Upper lobe of left lung (tissue), 6 donors: ENCODE results near the gene RBM4. TPM values are rescaled to one million over a fixed set of nuclear protein-coding genes. Genes with fewer than 3 reads are reported as not detected.

Experiments
- ATAC-seq, 2 donors: fragments of 200-7000 bp; cut with Tn5 transposase; one replicate each; pipeline ENCODE4 v1.9.1; 2022; ENCODE audit warnings: mild to moderate bottlenecking in 2 of 2, moderate library complexity in 2 of 2; ENCODE audit not compliant: low FRiP score in 2 of 2
- DNase-seq, 2 donors: peaks; one replicate each; pipeline ENCODE4 v3.0.0-alpha.2; 2019 to 2020
- H3K27ac ChIP-seq, 4 donors: fragments of 200-600 bp; sonication (generic); one replicate each; pipeline ENCODE4 v1.5.1; 2016 to 2019
- H3K27me3 ChIP-seq, 4 donors: fragments of 200-600 bp; sonication (generic); one replicate each; pipeline ENCODE4 v1.5.1; 2017 to 2019
- H3K36me3 ChIP-seq, 4 donors: fragments of 200-600 bp; sonication (generic); one replicate each; pipeline ENCODE4 v1.5.1; 2016 to 2019
- H3K4me1 ChIP-seq, 4 donors: fragments of 200-600 bp; sonication (generic); one replicate each; pipeline ENCODE4 v1.5.1; 2018 to 2019
- H3K4me3 ChIP-seq, 4 donors: fragments of 200-600 bp; sonication (generic); one replicate each; pipeline ENCODE4 v1.5.1; 2017 to 2019; ENCODE audit warnings: mild to moderate bottlenecking in 2 of 4, moderate library complexity in 1 of 4
- H3K9me3 ChIP-seq, 4 donors: fragments of 200-600 bp; sonication (generic); one replicate each; pipeline ENCODE4 v1.5.1; 2018 to 2019
- EP300 ChIP-seq, 4 donors: sonication (generic); formaldehyde crosslinking; IDR thresholded peaks; one replicate each; pipeline ENCODE4 v1.5.1; 2017; ENCODE audit warnings: antibody characterized with exemption in 4 of 4, control low read depth in 2 of 4
- POLR2A ChIP-seq, 4 donors: fragments of 450-650 bp; IDR thresholded peaks; one replicate each; pipeline ENCODE4 v1.5.1; 2016 to 2017; ENCODE audit warnings: antibody characterized with exemption in 4 of 4, mild to moderate bottlenecking in 2 of 4
- POLR2AphosphoS5 ChIP-seq, 2 donors: sonication (generic); formaldehyde crosslinking; IDR thresholded peaks; one replicate each; pipeline ENCODE4 v1.5.1; 2017; ENCODE audit warnings: antibody characterized with exemption in 2 of 2
- WGBS, 2 donors: methylation state at CpG; one replicate each; pipeline ENCODE4 v1.1.5; 2017 to 2018; 5-methylcytosine and 5-hydroxymethylcytosine counted together
- total RNA-seq, 6 donors: library from RNA; depleted of rRNA in 4 of 6; stranded (reverse); fragments of >200 nt in 4 of 6; gene quantifications; one replicate each; pipeline versions ENCODE4 v1.1.0 to v1.2.1, GENCODE V29; 2016 to 2021
- TF ChIP-seq, protein P1 (sequence below), 6 experiments: fragments of 450-650 bp in 4 of 6; fragments of 200-600 bp in 2 of 6; sonication (generic) in 2 of 6; IDR thresholded peaks; one replicate each; pipeline ENCODE4 v1.5.1; 2016 to 2019; ENCODE audit warnings: antibody characterized with exemption in 6 of 6
- donor health status: DM: no; HTN: no; CAD: no; lungs with moderate emphysema.
- donor health status: DM: no; HTN: yes; CAD: no; lungs with severe emphysema.

RBM4 gene
- total RNA-seq, 6 donors from 2014 or later, result 62.4 to 103 (median 90.2) TPM

DNA sequence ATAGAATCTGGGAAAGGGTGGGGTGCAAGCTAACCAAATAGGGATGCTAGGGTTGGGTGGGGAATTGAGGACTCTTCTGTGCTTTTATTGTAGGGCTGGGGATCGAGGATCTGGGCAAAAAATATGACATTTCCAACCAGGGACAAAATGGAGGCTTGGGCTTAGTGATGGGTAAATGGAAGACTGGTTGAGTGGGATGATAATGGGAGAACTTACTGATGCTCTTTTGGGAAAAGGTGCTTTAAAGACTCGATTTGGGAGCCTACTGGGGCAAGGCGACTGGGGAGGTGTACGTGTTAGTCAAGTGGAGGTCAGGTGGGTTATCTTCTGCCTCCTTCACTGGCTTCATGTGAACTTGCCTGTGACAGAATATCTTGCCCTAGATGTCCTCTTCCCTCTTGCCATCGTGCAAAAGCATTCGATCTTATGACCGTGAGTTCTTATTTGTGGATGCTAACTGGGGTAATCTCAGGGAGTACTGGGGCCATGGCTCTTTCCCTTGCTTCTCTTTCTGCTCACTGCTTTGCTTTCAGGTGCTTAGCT is 10.4 kb upstream of the RBM4 start:
- Histone ChIP-seq H3K27ac (no peak overlapping the region), H3K9me3 (no peaks in the 10 kb centered on the region), H3K4me1 (peaks cover 3 to 24% (median 5%) of the 10 kb centered on the region in 4 donors), H3K36me3 (peaks cover 32 to 79% (median 55%) of the 10 kb centered on the region in 4 donors), H3K4me3 (no peak overlapping the region), H3K27me3 (no peaks in the 10 kb centered on the region)
- no peak for TF ChIP-seq POLR2A (IDR thresholded peaks at IDR 0.05)
- TF ChIP-seq POLR2AphosphoS5 (IDR thresholded peaks at IDR 0.05), result no peak
- TF ChIP-seq EP300 (IDR thresholded peaks at IDR 0.05), result no peak
- TF ChIP-seq, protein P1, sequence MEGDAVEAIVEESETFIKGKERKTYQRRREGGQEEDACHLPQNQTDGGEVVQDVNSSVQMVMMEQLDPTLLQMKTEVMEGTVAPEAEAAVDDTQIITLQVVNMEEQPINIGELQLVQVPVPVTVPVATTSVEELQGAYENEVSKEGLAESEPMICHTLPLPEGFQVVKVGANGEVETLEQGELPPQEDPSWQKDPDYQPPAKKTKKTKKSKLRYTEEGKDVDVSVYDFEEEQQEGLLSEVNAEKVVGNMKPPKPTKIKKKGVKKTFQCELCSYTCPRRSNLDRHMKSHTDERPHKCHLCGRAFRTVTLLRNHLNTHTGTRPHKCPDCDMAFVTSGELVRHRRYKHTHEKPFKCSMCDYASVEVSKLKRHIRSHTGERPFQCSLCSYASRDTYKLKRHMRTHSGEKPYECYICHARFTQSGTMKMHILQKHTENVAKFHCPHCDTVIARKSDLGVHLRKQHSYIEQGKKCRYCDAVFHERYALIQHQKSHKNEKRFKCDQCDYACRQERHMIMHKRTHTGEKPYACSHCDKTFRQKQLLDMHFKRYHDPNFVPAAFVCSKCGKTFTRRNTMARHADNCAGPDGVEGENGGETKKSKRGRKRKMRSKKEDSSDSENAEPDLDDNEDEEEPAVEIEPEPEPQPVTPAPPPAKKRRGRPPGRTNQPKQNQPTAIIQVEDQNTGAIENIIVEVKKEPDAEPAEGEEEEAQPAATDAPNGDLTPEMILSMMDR (IDR thresholded peaks at IDR 0.05), result no peak
- DNase-seq (no peak), ATAC-seq (no peak)
- 90 to 96% methylated on average over 7 of the region's 7 CpGs for WGBS, 2 donors

DNA sequence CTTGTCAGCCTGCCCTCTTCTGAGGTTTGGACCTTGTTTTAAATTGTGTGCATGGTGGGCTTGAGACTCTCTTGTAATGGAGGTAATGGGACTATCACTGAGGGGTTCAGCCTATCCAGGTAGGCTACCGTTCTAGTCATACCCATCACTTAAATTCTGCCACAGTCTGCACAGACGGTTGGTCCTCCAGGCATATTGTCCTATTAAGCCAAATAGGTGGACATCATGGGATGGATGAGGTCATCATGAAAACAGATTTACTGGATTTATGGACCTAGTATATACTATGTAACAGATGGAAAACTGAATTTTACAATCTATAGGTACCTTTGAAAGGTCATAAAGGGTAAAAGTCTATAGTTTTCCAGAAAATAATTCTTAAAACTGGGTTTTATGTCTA is 9.1 kb upstream of the RBM4 start:
- no peak overlapping the region for H3K4me3 ChIP-seq
- H3K27me3 ChIP-seq, result no peaks in the 10 kb centered on the region
- ATAC-seq (no peak), DNase-seq (no peak)
- H3K4me1 ChIP-seq, result peaks cover 0 to 13% (median 0%) of the 10 kb centered on the region in 4 donors
- TF ChIP-seq POLR2A (IDR thresholded peaks at IDR 0.05) (no peak), EP300 (IDR thresholded peaks at IDR 0.05) (no peak), POLR2AphosphoS5 (IDR thresholded peaks at IDR 0.05) (no peak)
- TF ChIP-seq, protein P1 (IDR thresholded peaks at IDR 0.05), result no peak
- no peaks in the 10 kb centered on the region for H3K9me3 ChIP-seq
- peaks cover 27 to 75% (median 49%) of the 10 kb centered on the region in 4 donors for H3K36me3 ChIP-seq
- no peak overlapping the region for H3K27ac ChIP-seq
- WGBS, 2 donors, result 91 to 97% methylated on average over 2 of the region's 2 CpGs

DNA sequence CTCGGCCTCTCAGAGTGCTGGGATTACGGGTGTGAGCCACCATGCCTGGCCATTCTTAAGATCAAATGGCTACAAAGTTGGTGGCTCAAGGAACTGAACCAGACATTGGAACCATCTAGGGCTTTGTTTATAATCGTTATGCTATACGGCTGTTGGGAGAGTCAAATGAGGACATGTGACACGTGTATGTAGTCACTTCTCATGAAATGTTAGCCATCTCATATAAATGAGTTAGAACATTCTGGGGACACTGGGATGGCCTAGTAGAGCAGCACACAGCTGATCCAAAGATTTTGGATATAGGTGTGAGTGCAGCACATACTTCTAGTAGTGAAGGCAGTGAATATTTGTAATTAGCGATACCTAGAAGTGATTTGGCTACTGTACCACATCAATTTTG is 6.6 kb upstream of the RBM4 start:
- H3K9me3 ChIP-seq, result no peaks in the 10 kb centered on the region
- H3K4me3 ChIP-seq, result no peak overlapping the region
- TF ChIP-seq POLR2A (IDR thresholded peaks at IDR 0.05) (no peak), EP300 (IDR thresholded peaks at IDR 0.05) (no peak), POLR2AphosphoS5 (IDR thresholded peaks at IDR 0.05) (no peak)
- TF ChIP-seq, protein P1 (IDR thresholded peaks at IDR 0.05), result no peak
- H3K36me3 ChIP-seq, result peaks cover 5 to 55% (median 26%) of the 10 kb centered on the region in 4 donors
- H3K27ac ChIP-seq, result no peak overlapping the region
- WGBS, 2 donors, result 92 to 93% methylated on average over 6 of the region's 6 CpGs
- DNase-seq (no peak), ATAC-seq (no peak)
- no peaks in the 10 kb centered on the region for H3K27me3 ChIP-seq
- peaks cover 0 to under 1% (median 0%) of the 10 kb centered on the region in 4 donors for H3K4me1 ChIP-seq

DNA sequence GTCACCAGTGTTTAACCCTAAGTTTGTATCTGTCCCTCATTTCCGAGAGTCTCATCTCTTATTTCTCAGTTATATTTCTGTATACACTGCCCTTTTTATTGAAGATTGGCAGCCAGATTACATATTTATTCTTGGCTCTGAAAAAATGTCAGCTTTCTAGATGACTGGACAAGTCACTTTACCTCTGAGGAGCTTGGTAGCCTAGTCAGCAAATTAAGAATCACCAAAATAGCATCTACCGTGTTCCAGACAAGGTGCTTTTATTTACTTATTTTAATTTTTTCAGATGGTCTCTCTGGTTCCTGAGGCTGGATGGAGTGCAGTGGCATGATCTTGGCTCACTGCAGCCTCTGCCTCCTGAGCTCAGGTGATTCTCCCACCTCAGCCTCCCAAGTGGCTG is 5.6 kb upstream of the RBM4 start:
- TF ChIP-seq POLR2A (IDR thresholded peaks at IDR 0.05) (no peak), EP300 (IDR thresholded peaks at IDR 0.05) (no peak), POLR2AphosphoS5 (IDR thresholded peaks at IDR 0.05) (no peak)
- TF ChIP-seq, protein P1 (IDR thresholded peaks at IDR 0.05), result no peak
- DNase-seq, result no peak
- Histone ChIP-seq H3K4me1 (peaks cover 8 to 11% (median 8%) of the 10 kb centered on the region in 4 donors), H3K27me3 (no peaks in the 10 kb centered on the region), H3K9me3 (no peaks in the 10 kb centered on the region), H3K4me3 (no peak overlapping the region), H3K36me3 (peaks cover 0 to 44% (median 15%) of the 10 kb centered on the region in 4 donors), H3K27ac (no peak overlapping the region)
- 83 to 92% methylated on average over 2 of the region's 2 CpGs for WGBS, 2 donors
- ATAC-seq, result no peak

DNA sequence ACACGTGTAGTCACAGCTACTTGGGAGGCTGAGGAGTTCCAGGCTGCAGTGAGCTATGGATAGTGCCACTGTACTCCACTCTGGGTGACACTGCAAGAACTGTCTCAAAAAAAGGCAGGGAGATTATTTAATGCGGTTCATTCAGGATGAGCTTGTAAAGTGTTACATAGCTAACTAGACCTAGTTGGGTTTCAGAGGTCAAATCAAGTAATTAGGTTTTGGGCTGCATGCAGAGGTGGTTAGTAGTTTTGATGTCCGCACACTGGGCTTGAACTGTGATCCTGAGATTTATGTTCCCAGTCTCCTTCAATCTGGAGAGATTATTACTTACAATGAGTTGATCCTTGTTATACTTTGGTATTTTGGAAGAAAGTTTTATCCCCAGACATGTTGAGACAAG is 2.1 kb upstream of the RBM4 start:
- peaks cover 0 to 34% (median 14%) of the 10 kb centered on the region in 4 donors for H3K36me3 ChIP-seq
- H3K27ac ChIP-seq, result no peak overlapping the region
- TF ChIP-seq, protein P1 (IDR thresholded peaks at IDR 0.05), result no peak
- TF ChIP-seq POLR2AphosphoS5 (IDR thresholded peaks at IDR 0.05) (no peak), POLR2A (IDR thresholded peaks at IDR 0.05) (no peak), EP300 (IDR thresholded peaks at IDR 0.05) (no peak)
- DNase-seq (no peak), ATAC-seq (no peak)
- H3K4me3 ChIP-seq, result no peak overlapping the region
- WGBS, 2 donors, result 90 to 92% methylated on average over 3 of the region's 3 CpGs
- H3K4me1 ChIP-seq, result peaks cover 27 to 37% (median 30%) of the 10 kb centered on the region in 4 donors
- H3K27me3 ChIP-seq, result no peaks in the 10 kb centered on the region
- H3K9me3 ChIP-seq, result no peaks in the 10 kb centered on the region
